Heart left ventricle (tissue), 13 donors: ENCODE measurements around the gene SPSB4.

Source experiments
- POLR2A ChIP-seq, 2 donors: fragments of 450-650 bp; IDR thresholded peaks; one replicate each; pipeline ENCODE4 v1.6.1; 2017; ENCODE audit warnings: antibody characterized with exemption in 2 of 2, mild to moderate bottlenecking in 2 of 2, moderate library complexity in 2 of 2
- TF ChIP-seq, protein P1 (sequence below), 12 donors: fragments of 200-600 bp; sonication (generic) in 4 of 12; IDR thresholded peaks; one replicate each; pipeline versions ENCODE4 v1.5.0 to v1.8.0; 2018 to 2022; ENCODE audit warnings: antibody characterized with exemption in 12 of 12, mild to moderate bottlenecking in 5 of 12
- donor health status: ischemic (EF 13 %, LVEDD 7.1; RV severe dilation, severe dysfunction).
- donor health status: DM: no; HTN: yes; CAD: no.
- donor health status: DM: no; HTN: no; CAD: no.
- donor health status: ischemic (EF 25% LVEDD 6.9; RV normal size, moderate dysfunction).
- donor health status: ischemic (EF 25% LVEDD 5.7; RV mildly dilated, moderate dysfunction).
- donor health status: ischemic (EF 35%, LVEDD 5.7; RV mildly dilated, moderate dysfunction).
- donor health status: nonischemic (EF 11% LVEDD 7.7; RV severe dilation, severe dysfunction).
- donor health status: DM: yes; HTN: yes; CAD: no.
- donor health status: PGD.
- donor health status: ischemic (EF 29% LVEDD 5.4; RV normal size, mild dysfunction).
- donor health status: nonischemic (EF 23%, LVEDD 6.1; RV moderate dilation, normal function).

DNA sequence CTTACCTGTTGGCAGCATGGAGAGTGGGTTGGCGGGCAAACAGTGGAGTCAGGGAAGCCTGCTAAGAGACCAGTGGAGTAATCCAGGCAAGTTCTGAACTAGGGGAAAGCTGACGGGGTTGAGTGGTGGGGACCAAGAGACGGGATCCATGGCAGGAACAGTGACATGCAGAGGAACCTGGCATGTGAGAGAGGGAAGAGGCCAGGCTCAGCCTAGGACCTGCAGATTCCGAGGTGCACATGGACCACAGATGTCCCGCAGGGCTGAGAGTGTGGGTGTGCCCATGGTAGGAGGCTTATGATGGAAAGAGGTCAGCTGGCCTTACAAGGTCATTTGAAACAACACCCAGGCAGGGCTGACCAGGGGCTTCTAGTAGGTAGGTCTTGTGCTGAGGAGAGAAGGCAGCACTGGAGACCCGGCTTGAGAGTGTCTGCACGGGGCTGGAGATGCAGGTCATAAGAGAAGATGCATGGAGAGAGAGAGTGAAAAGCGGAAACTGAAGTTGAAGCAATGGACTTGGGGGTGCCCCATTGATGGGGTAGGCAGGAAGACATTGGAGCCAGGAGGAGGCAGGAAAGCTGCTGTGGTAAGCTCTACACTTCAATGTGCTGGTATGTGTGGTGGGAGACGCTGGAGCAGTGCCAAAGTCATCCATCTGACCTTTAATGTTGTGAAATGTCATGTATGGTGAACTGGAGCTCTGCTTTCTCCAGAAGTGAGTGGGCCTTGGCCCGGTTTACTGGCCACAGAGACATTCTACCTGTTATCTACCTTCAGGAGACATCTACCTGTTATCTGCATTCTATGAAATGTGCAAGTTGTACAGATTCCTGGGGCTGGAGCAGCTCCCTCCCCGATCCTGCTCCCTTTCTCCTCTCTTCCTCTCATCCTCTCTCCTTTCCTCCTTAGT, 4.6 kb downstream of the SPSB4 start:
- TF ChIP-seq POLR2A (IDR thresholded peaks at IDR 0.05), result no peak
- TF ChIP-seq, protein P1, sequence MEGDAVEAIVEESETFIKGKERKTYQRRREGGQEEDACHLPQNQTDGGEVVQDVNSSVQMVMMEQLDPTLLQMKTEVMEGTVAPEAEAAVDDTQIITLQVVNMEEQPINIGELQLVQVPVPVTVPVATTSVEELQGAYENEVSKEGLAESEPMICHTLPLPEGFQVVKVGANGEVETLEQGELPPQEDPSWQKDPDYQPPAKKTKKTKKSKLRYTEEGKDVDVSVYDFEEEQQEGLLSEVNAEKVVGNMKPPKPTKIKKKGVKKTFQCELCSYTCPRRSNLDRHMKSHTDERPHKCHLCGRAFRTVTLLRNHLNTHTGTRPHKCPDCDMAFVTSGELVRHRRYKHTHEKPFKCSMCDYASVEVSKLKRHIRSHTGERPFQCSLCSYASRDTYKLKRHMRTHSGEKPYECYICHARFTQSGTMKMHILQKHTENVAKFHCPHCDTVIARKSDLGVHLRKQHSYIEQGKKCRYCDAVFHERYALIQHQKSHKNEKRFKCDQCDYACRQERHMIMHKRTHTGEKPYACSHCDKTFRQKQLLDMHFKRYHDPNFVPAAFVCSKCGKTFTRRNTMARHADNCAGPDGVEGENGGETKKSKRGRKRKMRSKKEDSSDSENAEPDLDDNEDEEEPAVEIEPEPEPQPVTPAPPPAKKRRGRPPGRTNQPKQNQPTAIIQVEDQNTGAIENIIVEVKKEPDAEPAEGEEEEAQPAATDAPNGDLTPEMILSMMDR (IDR thresholded peaks at IDR 0.05), result no peak
